Thyroid gland (tissue), 4 donors: ENCODE results near the gene KCNIP4. TPM values are rescaled to one million over a fixed set of nuclear protein-coding genes. Genes with fewer than 3 reads are reported as not detected.

Experiments
- DNase-seq, 2 donors: peaks; one replicate each; pipeline ENCODE4 v3.0.0-alpha.2; 2019
- H3K27ac ChIP-seq, 3 donors: fragments of 200-600 bp; sonication (generic); 1 replicate in 2 of 3; 2 replicates in 1 of 3; pipeline ENCODE4 v1.5.1; 2016 to 2019; ENCODE audit warnings: mild to moderate bottlenecking in 1 of 3, moderate library complexity in 1 of 3
- H3K27me3 ChIP-seq: fragments of 200-600 bp; sonication (generic); one replicate; pipeline ENCODE4 v1.5.1; 2019
- H3K36me3 ChIP-seq, 2 donors: fragments of 200-600 bp; sonication (generic); one replicate each; pipeline ENCODE4 v1.5.1; 2016 to 2019
- H3K4me1 ChIP-seq, 2 donors: fragments of 200-600 bp; sonication (generic); one replicate each; pipeline ENCODE4 v1.5.1; 2017 to 2019
- H3K4me3 ChIP-seq, 3 donors: fragments of 200-600 bp; sonication (generic); replicated peaks in 1 of 3; 1 replicate in 2 of 3; 2 replicates in 1 of 3; pipeline ENCODE4 v1.5.1; 2016; ENCODE audit warnings: mild to moderate bottlenecking in 1 of 3
- H3K9me3 ChIP-seq: fragments of 200-600 bp; sonication (generic); one replicate; pipeline ENCODE4 v1.5.1; 2017
- CTCF ChIP-seq, 6 experiments: fragments of 200-600 bp in 3 of 6; fragments of 450-650 bp in 3 of 6; sonication (generic) in 3 of 6; IDR thresholded peaks; one replicate each; pipeline ENCODE4 v1.5.1; 2016 to 2019; ENCODE audit warnings: antibody characterized with exemption in 6 of 6, mild to moderate bottlenecking in 2 of 6, inconsistent platforms in 1 of 6, moderate library complexity in 1 of 6
- POLR2A ChIP-seq, 2 donors: fragments of 450-650 bp; IDR thresholded peaks; one replicate each; pipeline ENCODE4 v1.6.1; 2017; ENCODE audit warnings: antibody characterized with exemption in 2 of 2, mild to moderate bottlenecking in 2 of 2, moderate library complexity in 1 of 2
- WGBS, 2 donors: methylation state at CpG; one replicate each; pipeline ENCODE4 v1.1.5; 2017; 5-methylcytosine and 5-hydroxymethylcytosine counted together
- intact Hi-C: fragments of 100-400 bp; cut with DNase I; formaldehyde crosslinking; loops from one replicate; pipeline ENCODE4 v1.15.1; 2023
- total RNA-seq, 4 donors: library from RNA; depleted of rRNA; stranded (reverse); fragments of >200 nt; gene quantifications; one replicate each; pipeline ENCODE4 v1.2.3, GENCODE V29; 2016

Gene KCNIP4
- total RNA-seq, 4 donors from 2014 or later: 2.0 to 6.6 (median 4.4) TPM

DNA sequence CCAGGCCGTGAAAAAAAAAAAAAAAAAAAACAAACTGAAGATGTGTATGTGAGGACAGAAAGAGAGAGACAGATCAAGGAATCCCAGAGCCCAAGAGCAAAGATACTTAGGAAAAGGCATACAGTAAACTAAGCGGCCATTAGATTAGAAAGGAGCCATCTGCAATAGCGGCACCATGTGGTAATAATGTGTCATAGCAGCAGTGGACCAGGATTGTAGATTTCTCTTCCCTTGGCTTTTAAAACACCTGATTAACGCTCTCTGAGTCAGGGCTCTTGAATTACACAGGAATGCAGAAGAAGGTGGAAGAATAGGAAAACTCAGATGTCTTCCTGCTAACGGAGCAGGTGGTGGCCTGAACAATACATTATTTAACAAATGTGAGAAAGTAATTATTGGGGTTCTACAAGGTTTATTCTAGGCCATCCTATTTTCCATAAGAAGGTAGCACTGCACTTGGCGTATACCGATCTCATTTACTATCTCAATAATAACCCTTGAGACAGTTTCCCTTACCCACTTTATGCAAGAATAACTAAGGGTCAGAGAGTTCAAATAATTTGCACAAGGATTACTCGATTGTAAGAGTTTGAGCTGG, 182.7 kb downstream of the KCNIP4 start:
- peak; percentile 59 to 87 (median 80) for TF ChIP-seq CTCF (IDR thresholded peaks at IDR 0.05)
- TF ChIP-seq POLR2A (IDR thresholded peaks at IDR 0.05): no peak
- H3K27ac ChIP-seq: no peak overlapping the region
- WGBS, 2 donors: 28 to 30% methylated on average over 8 of the region's 8 CpGs
- intact Hi-C loops: loop anchor here (2.0 kb wide), 1 partner anchor 253 kb away; no protein-coding TSS in a partner anchor
- no peaks in the 10 kb centered on the region for H3K36me3 ChIP-seq
- peak; percentile 46 to 57 for DNase-seq
- H3K27me3 ChIP-seq: no peaks in the 10 kb centered on the region
- H3K4me1 ChIP-seq: no peaks in the 10 kb centered on the region
- H3K4me3 ChIP-seq: no peak overlapping the region
- no peaks in the 10 kb centered on the region for H3K9me3 ChIP-seq

GRCh38 chr4:21763855-21764254, 184.7 kb downstream of the KCNIP4 start:
- H3K36me3 ChIP-seq: no peaks in the 10 kb centered on the region

GRCh38 chr4:21757248-21757647, 191.3 kb downstream of the KCNIP4 start:
- no peak for DNase-seq
- intact Hi-C loops: no loop called here

More at GRCh38 chr4:21763855-21764254, 184.7 kb downstream of the KCNIP4 start:
- Histone ChIP-seq H3K4me1 (no peaks in the 10 kb centered on the region), H3K27ac (no peak overlapping the region), H3K4me3 (no peak overlapping the region), H3K9me3 (no peaks in the 10 kb centered on the region), H3K27me3 (no peaks in the 10 kb centered on the region)
- intact Hi-C loops: no loop called here
- no peak for DNase-seq
- TF ChIP-seq POLR2A (IDR thresholded peaks at IDR 0.05) (no peak), CTCF (IDR thresholded peaks at IDR 0.05) (no peak)
- 90 to 93% methylated on average over 1 of the region's 1 CpG for WGBS, 2 donors

GRCh38 chr4:21753084-21753760, 195.3 kb downstream of the KCNIP4 start:
- DNase-seq: no peak
- Histone ChIP-seq H3K4me3 (no peak overlapping the region), H3K36me3 (no peaks in the 10 kb centered on the region), H3K4me1 (no peaks in the 10 kb centered on the region), H3K27ac (no peak overlapping the region), H3K27me3 (no peaks in the 10 kb centered on the region), H3K9me3 (no peaks in the 10 kb centered on the region)
- TF ChIP-seq CTCF (IDR thresholded peaks at IDR 0.05) (no peak), POLR2A (IDR thresholded peaks at IDR 0.05) (no peak)
- 92 to 97% methylated on average over 3 of the region's 3 CpGs for WGBS, 2 donors
- intact Hi-C loops: no loop called here

More at GRCh38 chr4:21757248-21757647, 191.3 kb downstream of the KCNIP4 start:
- 66 to 81% methylated on average over 2 of the region's 2 CpGs for WGBS, 2 donors
- H3K27ac ChIP-seq: no peak overlapping the region
- no peaks in the 10 kb centered on the region for H3K36me3 ChIP-seq
- no peak overlapping the region for H3K4me3 ChIP-seq
- no peaks in the 10 kb centered on the region for H3K9me3 ChIP-seq
- no peaks in the 10 kb centered on the region for H3K27me3 ChIP-seq
- H3K4me1 ChIP-seq: no peaks in the 10 kb centered on the region
- no peak for TF ChIP-seq POLR2A (IDR thresholded peaks at IDR 0.05)
- TF ChIP-seq CTCF (IDR thresholded peaks at IDR 0.05): no peak

DNA sequence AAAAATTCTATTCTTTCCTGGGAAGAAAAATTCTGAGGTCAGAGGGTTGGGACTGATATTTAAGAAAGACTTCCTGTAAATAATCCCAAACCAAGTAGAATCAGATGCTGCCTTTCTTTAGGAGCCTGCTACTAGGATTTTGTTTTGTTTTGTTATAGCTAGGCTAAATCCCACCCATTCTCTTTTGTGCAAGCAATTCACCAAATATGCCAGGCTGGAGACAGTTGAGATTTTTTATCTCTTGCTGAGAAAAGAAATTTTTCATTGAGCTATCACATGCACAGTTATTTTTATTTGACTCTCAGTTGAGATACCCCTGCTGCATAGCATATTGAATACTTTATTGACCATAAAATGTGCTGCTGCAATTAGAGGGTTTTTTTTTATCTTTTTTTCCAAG, 196.0 kb downstream of the KCNIP4 start:
- Histone ChIP-seq H3K4me3 (no peak overlapping the region), H3K27ac (no peak overlapping the region), H3K36me3 (no peaks in the 10 kb centered on the region), H3K27me3 (no peaks in the 10 kb centered on the region), H3K4me1 (no peaks in the 10 kb centered on the region), H3K9me3 (no peaks in the 10 kb centered on the region)
- intact Hi-C loops: no loop called here
- DNase-seq: no peak
- TF ChIP-seq POLR2A (IDR thresholded peaks at IDR 0.05) (no peak), CTCF (IDR thresholded peaks at IDR 0.05) (no peak)
